Upper lobe of right lung (tissue), 1 donor: ENCODE measurements around the gene LPGAT1. TPM values are rescaled to one million over a fixed set of nuclear protein-coding genes. Genes with fewer than 3 reads are reported as not detected.

ENCODE experiments used
- ATAC-seq: fragments of 200-7000 bp; cut with Tn5 transposase; one replicate; pipeline ENCODE4 v1.9.1; 2020; ENCODE audit warnings: mild to moderate bottlenecking, moderate library complexity
- DNase-seq: peaks from one replicate; pipeline ENCODE4 v3.0.0-alpha.2; 2020
- H3K27ac ChIP-seq: fragments of 200-600 bp; one replicate; pipeline ENCODE4 v1.8.0; 2022
- H3K27me3 ChIP-seq: fragments of 200-600 bp; one replicate; pipeline ENCODE4 v1.8.0; 2022; ENCODE audit warnings: mild to moderate bottlenecking
- H3K36me3 ChIP-seq: fragments of 200-600 bp; one replicate; pipeline ENCODE4 v1.8.0; 2022
- H3K4me1 ChIP-seq: fragments of 200-600 bp; one replicate; pipeline ENCODE4 v1.8.0; 2022
- H3K4me3 ChIP-seq: fragments of 200-600 bp; one replicate; pipeline ENCODE4 v1.8.0; 2022; ENCODE audit warnings: mild to moderate bottlenecking
- H3K9me3 ChIP-seq: fragments of 200-600 bp; one replicate; pipeline ENCODE4 v1.8.0; 2022
- CTCF ChIP-seq: fragments of 200-600 bp; IDR thresholded peaks from one replicate; pipeline ENCODE4 v1.8.0; 2022; ENCODE audit warnings: antibody characterized with exemption
- intact Hi-C: fragments of 100-400 bp; cut with DNase I; formaldehyde crosslinking; loops from one replicate; pipeline ENCODE4 v1.11.0; 2022
- total RNA-seq: library from RNA; stranded (reverse); fragmentation: NEBNext Ultra II Directional; extraction: Animal tissue kit (Norgen Biotek cat#: 25700); gene quantifications from one replicate; pipeline ENCODE4 v1.2.1, GENCODE V29; 2021
- donor health status: DM: no; HTN: yes; CAD: no; lungs with severe emphysema.

The LPGAT1 gene
- total RNA-seq, 1 donor from 2014 or later, result 34.5 TPM

GRCh38 chr1:211741116-211741515 lies 89.4 kb downstream of the LPGAT1 start:
- DNase-seq (no peak), ATAC-seq (no peak)
- Histone ChIP-seq H3K36me3 (no peaks in the 10 kb centered on the region), H3K9me3 (no peaks in the 10 kb centered on the region), H3K4me1 (no peaks in the 10 kb centered on the region), H3K27me3 (no peaks in the 10 kb centered on the region), H3K27ac (no peak overlapping the region), H3K4me3 (no peak overlapping the region)
- TF ChIP-seq CTCF, result no peak
- intact Hi-C loops, result no loop called here

GRCh38 chr1:211739671-211740411 lies 90.7 kb downstream of the LPGAT1 start:
- no peaks in the 10 kb centered on the region for H3K9me3 ChIP-seq
- intact Hi-C loops, result no loop called here
- H3K36me3 ChIP-seq, result no peaks in the 10 kb centered on the region
- H3K4me1 ChIP-seq, result no peaks in the 10 kb centered on the region
- H3K27ac ChIP-seq, result no peak overlapping the region
- H3K4me3 ChIP-seq, result no peak overlapping the region
- TF ChIP-seq CTCF, result no peak
- no peaks in the 10 kb centered on the region for H3K27me3 ChIP-seq
- DNase-seq (no peak), ATAC-seq (no peak)

GRCh38 chr1:211738691-211739301 lies 91.8 kb downstream of the LPGAT1 start:
- H3K9me3 ChIP-seq, result no peaks in the 10 kb centered on the region
- ATAC-seq, result peak; percentile 54

GRCh38 chr1:211738096-211738690 lies 92.4 kb downstream of the LPGAT1 start:
- TF ChIP-seq CTCF, result no peak
- no peaks in the 10 kb centered on the region for H3K27me3 ChIP-seq
- H3K36me3 ChIP-seq, result no peaks in the 10 kb centered on the region
- no peaks in the 10 kb centered on the region for H3K9me3 ChIP-seq
- H3K27ac ChIP-seq, result no peak overlapping the region
- H3K4me1 ChIP-seq, result no peaks in the 10 kb centered on the region
- no peak for ATAC-seq
- intact Hi-C loops, result no loop called here
- no peak for DNase-seq
- H3K4me3 ChIP-seq, result no peak overlapping the region

More at GRCh38 chr1:211738691-211739301, 91.8 kb downstream of the LPGAT1 start:
- intact Hi-C loops, result no loop called here
- no peaks in the 10 kb centered on the region for H3K36me3 ChIP-seq
- DNase-seq, result no peak
- no peak overlapping the region for H3K27ac ChIP-seq
- no peaks in the 10 kb centered on the region for H3K4me1 ChIP-seq
- no peak for TF ChIP-seq CTCF
- no peak overlapping the region for H3K4me3 ChIP-seq
- no peaks in the 10 kb centered on the region for H3K27me3 ChIP-seq

GRCh38 chr1:211737115-211738035 lies 93.2 kb downstream of the LPGAT1 start:
- no peak for TF ChIP-seq CTCF
- Histone ChIP-seq H3K36me3 (no peaks in the 10 kb centered on the region), H3K9me3 (no peaks in the 10 kb centered on the region), H3K4me3 (no peak overlapping the region), H3K27ac (no peak overlapping the region), H3K4me1 (no peaks in the 10 kb centered on the region), H3K27me3 (no peaks in the 10 kb centered on the region)
- intact Hi-C loops, result no loop called here
- ATAC-seq, result no peak
- DNase-seq, result no peak
